PC-9 (cell line): ENCODE results near the gene TSFM.

ENCODE experiments used
- CTCF ChIP-seq: fragments of 200-600 bp; sonication (generic); conservative IDR thresholded peaks from 2 replicates; pipeline ENCODE4 v1.6.1; 2017; ENCODE audit warnings: mixed run types, antibody characterized with exemption, mild to moderate bottlenecking, moderate library complexity
- EZH2 ChIP-seq: fragments of 200-600 bp; sonication (generic); IDR thresholded peaks from 2 replicates; pipeline ENCODE4 v1.8.0; 2017; ENCODE audit warnings: antibody characterized with exemption, low read depth

- TF ChIP-seq CTCF, result no peak
- no peak for TF ChIP-seq EZH2
Observed at GRCh38 chr12:57766464-57767304, 15.9 kb upstream of the TSFM start, which contains the start of gene CYP27B1.
